Measurements from ENCODE around the gene SRP54. TPM values are rescaled to one million over a fixed set of nuclear protein-coding genes. Genes with fewer than 3 reads are reported as not detected.

Gene SRP54
- total and polyA plus RNA-seq, 2 donors (not counting 3 experiments of a cell fraction or from before 2014, with no cell fraction given) = 32.8 to 63.7 TPM

DNA sequence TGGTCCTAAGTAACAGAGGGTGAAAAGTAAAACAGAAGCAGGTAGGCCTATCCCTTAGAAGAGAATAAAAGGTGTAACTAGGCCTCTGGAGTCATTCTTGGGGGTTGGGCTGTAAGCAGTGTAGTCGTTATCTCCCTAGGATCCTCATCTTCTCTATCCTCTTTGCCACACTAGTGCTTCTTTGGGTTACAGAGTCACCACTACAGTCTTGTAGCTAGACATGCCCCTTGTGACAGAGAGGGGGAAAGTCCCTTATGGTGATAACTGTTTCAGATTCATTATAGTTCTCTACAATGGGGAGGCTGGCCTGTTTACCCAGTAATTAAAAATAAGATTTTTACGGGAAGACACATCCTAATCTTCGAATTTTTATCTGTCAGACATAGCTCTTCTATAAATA lies 16.4 kb upstream of the SRP54 start:
- BruUV-seq (replicated peaks) = no TSS peak
- no peak for FAIRE-seq
- H4K20me1 ChIP-seq (replicated peaks; ENCODE audit: control insufficient read depth, extremely low read depth, insufficient read depth, low read length) = no peaks in the 10 kb centered on the region

More for the DNA sequence above, 16.4 kb upstream of the SRP54 start:
- H2AFZ ChIP-seq (ENCODE audit: low read depth, low read length) = no peak overlapping the region
- H3K79me2 ChIP-seq (ENCODE audit: control insufficient read depth, insufficient read depth, low read length) = peaks cover 4% of the 10 kb centered on the region
- CTCF ChIA-PET = no interaction called here
- H3K9me3 ChIP-seq (replicated peaks; ENCODE audit: control insufficient read depth, insufficient read depth, low read length) = no peaks in the 10 kb centered on the region
- H3K27ac ChIP-seq (ENCODE audit: insufficient read depth, low read depth, low read length) = no peak overlapping the region
- H3K4me1 ChIP-seq (ENCODE audit: control insufficient read depth, extremely low read depth, insufficient read depth, low read length) = peaks cover 4% of the 10 kb centered on the region
- H3K9ac ChIP-seq (replicated peaks; ENCODE audit: extremely low read depth, insufficient read depth, low read length) = no peak overlapping the region
- no peak for DNase-seq (ENCODE audit: low read depth, low spot score)
- peaks cover 2 to 4% of the 10 kb centered on the region in 2 experiments for H3K36me3 ChIP-seq (ENCODE audit: control insufficient read depth in 2 of 2, extremely low read depth in 1 of 2, insufficient read depth in 2 of 2, low read length in 2 of 2)
- dilution Hi-C loops (cut with MboI; ENCODE audit: extremely low pct_ligation_motif_present, low sequenced_read_pairs) = no loop called here
- no peaks in the 10 kb centered on the region for H3K9me1 ChIP-seq (replicated peaks; ENCODE audit: control insufficient read depth, extremely low read depth, insufficient read depth, low read length)
- no peak for TF ChIP-seq POLR2AphosphoS5 (IDR thresholded peaks at IDR 0.05; ENCODE audit: insufficient read depth, low read depth, low read length)
- TF ChIP-seq POLR2A (IDR thresholded peaks at IDR 0.05; ENCODE audit: low read depth, low read length) = no peak
- TF ChIP-seq JUN (IDR thresholded peaks at IDR 0.05; ENCODE audit: borderline replicate concordance, insufficient read depth, insufficient read length, low read depth) = no peak
- no peak for TF ChIP-seq FOS (IDR thresholded peaks at IDR 0.05; ENCODE audit: borderline replicate concordance, insufficient read depth, low read length)
- TF ChIP-seq, protein P1, sequence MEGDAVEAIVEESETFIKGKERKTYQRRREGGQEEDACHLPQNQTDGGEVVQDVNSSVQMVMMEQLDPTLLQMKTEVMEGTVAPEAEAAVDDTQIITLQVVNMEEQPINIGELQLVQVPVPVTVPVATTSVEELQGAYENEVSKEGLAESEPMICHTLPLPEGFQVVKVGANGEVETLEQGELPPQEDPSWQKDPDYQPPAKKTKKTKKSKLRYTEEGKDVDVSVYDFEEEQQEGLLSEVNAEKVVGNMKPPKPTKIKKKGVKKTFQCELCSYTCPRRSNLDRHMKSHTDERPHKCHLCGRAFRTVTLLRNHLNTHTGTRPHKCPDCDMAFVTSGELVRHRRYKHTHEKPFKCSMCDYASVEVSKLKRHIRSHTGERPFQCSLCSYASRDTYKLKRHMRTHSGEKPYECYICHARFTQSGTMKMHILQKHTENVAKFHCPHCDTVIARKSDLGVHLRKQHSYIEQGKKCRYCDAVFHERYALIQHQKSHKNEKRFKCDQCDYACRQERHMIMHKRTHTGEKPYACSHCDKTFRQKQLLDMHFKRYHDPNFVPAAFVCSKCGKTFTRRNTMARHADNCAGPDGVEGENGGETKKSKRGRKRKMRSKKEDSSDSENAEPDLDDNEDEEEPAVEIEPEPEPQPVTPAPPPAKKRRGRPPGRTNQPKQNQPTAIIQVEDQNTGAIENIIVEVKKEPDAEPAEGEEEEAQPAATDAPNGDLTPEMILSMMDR (IDR thresholded peaks at IDR 0.05; ENCODE audit: extremely low read depth in 1 of 2, insufficient read depth in 1 of 2, low read depth in 1 of 2, low read length in 2 of 2) = no peak
- no peak for TF ChIP-seq EZH2 (IDR thresholded peaks at IDR 0.05; ENCODE audit: borderline replicate concordance, low read depth, low read length, severe bottlenecking)
- no peak for TF ChIP-seq MYC (IDR thresholded peaks at IDR 0.05; ENCODE audit: low read depth, low read length)
- TF ChIP-seq GATA2 (IDR thresholded peaks at IDR 0.05; ENCODE audit: insufficient read depth, insufficient read length, low read depth, low read length) = no peak
- TF ChIP-seq, protein P2, sequence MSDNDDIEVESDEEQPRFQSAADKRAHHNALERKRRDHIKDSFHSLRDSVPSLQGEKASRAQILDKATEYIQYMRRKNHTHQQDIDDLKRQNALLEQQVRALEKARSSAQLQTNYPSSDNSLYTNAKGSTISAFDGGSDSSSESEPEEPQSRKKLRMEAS (IDR thresholded peaks at IDR 0.05; ENCODE audit: insufficient read depth, insufficient read length) = no peak
- H3K4me2 ChIP-seq (ENCODE audit: insufficient read depth, low read length) = no peak overlapping the region
- H3K27me3 ChIP-seq (ENCODE audit: control insufficient read depth in 2 of 2, insufficient read depth in 2 of 2, low read length in 2 of 2) = no peaks in the 10 kb centered on the region
- intact Hi-C loops (cut with micrococcal nuclease) = no loop called here
- no peak overlapping the region for H3K4me3 ChIP-seq (replicated peaks in 1 of 3; ENCODE audit: insufficient read depth in 1 of 3, low read depth in 1 of 3, low read length in 3 of 3)
- POLR2A ChIA-PET = no interaction called here
